SK-N-SH (cell line): ENCODE data around the gene ROBO1. TPM values are rescaled to one million over a fixed set of nuclear protein-coding genes. Genes with fewer than 3 reads are reported as not detected.

Experiments
- CTCF ChIA-PET: fragments of 300-600, 350-600 bp; formaldehyde crosslinking; extraction: SDS; loops from one replicate; lab custom pipeline; 2021; lab: Yijun Ruan, JAX
- POLR2A ChIA-PET: fragments of 350-600 bp; sonication (Branson Sonifier 250); formaldehyde crosslinking; extraction: SDS; loops from one replicate; lab custom pipeline; 2020; ENCODE audit warnings: antibody characterized with exemption, inconsistent platforms; lab: Yijun Ruan, JAX
- DNase-seq: peaks from one replicate; pipeline ENCODE4 v3.0.0; 2012
- H2AFZ ChIP-seq: fragments of 200-600 bp; sonication (generic); 2 replicates; pipeline ENCODE4 v1.8.1; 2016; ENCODE audit warnings: antibody characterized with exemption, mild to moderate bottlenecking, low read depth
- H3F3A ChIP-seq: fragments of 200-600 bp; sonication (generic); replicated peaks from 2 replicates; pipeline ENCODE3; 2016; ENCODE audit warnings: antibody characterized with exemption, mild to moderate bottlenecking; ENCODE audit not compliant: insufficient read depth
- H3K27ac ChIP-seq, 2 experiments: fragments of 200-500 bp in 1 of 2; fragments of 200-600 bp in 1 of 2; sonication (Bioruptor generic) in 1 of 2; sonication (generic), shearing (Covaris generic) in 1 of 2; 2 replicates each; pipeline versions ENCODE4 v1.5.1 to v1.6.1; 2014 to 2016; ENCODE audit warnings: low read depth in 2 of 2, inconsistent platforms in 1 of 2, low read length in 1 of 2, mild to moderate bottlenecking in 1 of 2, mixed read lengths in 1 of 2
- H3K27me3 ChIP-seq: fragments of 200-600 bp; sonication (generic), shearing (Covaris generic); 2 replicates; pipeline ENCODE4 v1.6.1; 2016; ENCODE audit warnings: mixed run types; ENCODE audit not compliant: insufficient read depth
- H3K36me3 ChIP-seq, 2 experiments: fragments of 200-500 bp in 1 of 2; fragments of 200-600 bp in 1 of 2; sonication (Bioruptor generic) in 1 of 2; sonication (generic) in 1 of 2; replicated peaks in 1 of 2; 2 replicates each; pipeline versions ENCODE3 to v1.5.1; 2014 to 2016; ENCODE audit warnings: low read length in 1 of 2, mild to moderate bottlenecking in 1 of 2; ENCODE audit not compliant: insufficient read depth in 2 of 2, control insufficient read depth in 1 of 2
- H3K4me1 ChIP-seq, 2 experiments: fragments of 200-500 bp in 1 of 2; fragments of 200-600 bp in 1 of 2; sonication (Bioruptor generic) in 1 of 2; sonication (generic), shearing (Covaris generic) in 1 of 2; 2 replicates each; pipeline versions ENCODE4 v1.5.1 to v1.6.1; 2014 to 2016; ENCODE audit warnings: low read depth in 1 of 2, low read length in 1 of 2, mixed run types in 1 of 2; ENCODE audit not compliant: insufficient read depth in 2 of 2, control insufficient read depth in 1 of 2
- H3K4me2 ChIP-seq: fragments of 200-600 bp; sonication (generic), shearing (Covaris generic); 2 replicates; pipeline ENCODE4 v1.6.1; 2017; ENCODE audit warnings: mixed run types
- H3K4me3 ChIP-seq, 2 experiments: fragments of 200-500 bp in 1 of 2; fragments of 200-600 bp in 1 of 2; sonication (Bioruptor generic) in 1 of 2; sonication (generic), shearing (Covaris generic) in 1 of 2; 2 replicates each; pipeline versions ENCODE4 v1.5.1 to v1.8.1; 2014 to 2016; ENCODE audit warnings: low read depth in 2 of 2, inconsistent platforms in 1 of 2, low read length in 1 of 2, mild to moderate bottlenecking in 1 of 2, mixed read lengths in 1 of 2, moderate library complexity in 1 of 2
- H3K79me2 ChIP-seq: fragments of 200-600 bp; sonication (generic); 2 replicates; pipeline ENCODE4 v1.8.1; 2017; ENCODE audit warnings: mild to moderate bottlenecking; ENCODE audit not compliant: insufficient read depth
- H3K9ac ChIP-seq: fragments of 200-600 bp; sonication (generic); 2 replicates; pipeline ENCODE4 v1.6.1; 2017; ENCODE audit warnings: mixed run types
- H3K9me2 ChIP-seq: fragments of 200-600 bp; sonication (generic); 2 replicates; pipeline ENCODE4 v1.6.1; 2017; ENCODE audit warnings: mixed run types
- H3K9me3 ChIP-seq: fragments of 200-600 bp; sonication (generic); 2 replicates; pipeline ENCODE4 v1.6.1; 2017; ENCODE audit warnings: mixed run types, mild to moderate bottlenecking, moderate library complexity
- H4K20me1 ChIP-seq: fragments of 200-600 bp; sonication (generic); 2 replicates; pipeline ENCODE4 v1.6.1; 2017; ENCODE audit warnings: mild to moderate bottlenecking, mixed run types; ENCODE audit not compliant: insufficient read depth
- EP300 ChIP-seq, 2 experiments: IDR thresholded peaks; 2 replicates each; pipeline versions ENCODE4 v1.4.0 to v1.6.1; 2012; ENCODE audit warnings: borderline replicate concordance in 1 of 2, low read depth in 1 of 2, low read length in 1 of 2
- EZH2phosphoT487 ChIP-seq: fragments of 200-600 bp; sonication (generic); IDR thresholded peaks from 2 replicates; pipeline ENCODE4 v1.6.1; 2017; ENCODE audit warnings: low read depth, mixed run types, mild to moderate bottlenecking, antibody characterized with exemption, moderate library complexity, borderline replicate concordance
- FOSL2 ChIP-seq: IDR thresholded peaks from 2 replicates; pipeline ENCODE4 v1.4.0; 2012; ENCODE audit warnings: low read depth, mild to moderate bottlenecking, moderate library complexity, borderline replicate concordance
- FOXJ3 ChIP-seq: sonication (generic); formaldehyde crosslinking; IDR thresholded peaks from 2 replicates; pipeline ENCODE4 v1.5.1; 2020; ENCODE audit warnings: mild to moderate bottlenecking, missing genetic modification reagents
- FOXM1 ChIP-seq: IDR thresholded peaks from 2 replicates; pipeline ENCODE4 v1.4.0; 2012; ENCODE audit warnings: low read depth, mild to moderate bottlenecking
- JUND ChIP-seq: IDR thresholded peaks from 2 replicates; pipeline ENCODE4 v1.4.0; 2012
- MAX ChIP-seq: IDR thresholded peaks from 2 replicates; pipeline ENCODE4 v1.4.0; 2012; ENCODE audit warnings: low read depth
- NFIC ChIP-seq: IDR thresholded peaks from 2 replicates; pipeline ENCODE4 v1.4.0; 2012; ENCODE audit warnings: borderline replicate concordance
- NRF1 ChIP-seq: IDR thresholded peaks from 2 replicates; pipeline ENCODE4 v1.6.1; 2012; ENCODE audit warnings: low read depth, mild to moderate bottlenecking, low read length
- PBX3 ChIP-seq: IDR thresholded peaks from 2 replicates; pipeline ENCODE4; 2012
- POLR2AphosphoS5 ChIP-seq: IDR thresholded peaks from 2 replicates; pipeline ENCODE4 v1.6.1; 2012; ENCODE audit warnings: low read depth, low read length
- RCOR1 ChIP-seq: fragments of 150-350 bp; IDR thresholded peaks from 2 replicates; pipeline ENCODE4 v1.6.1; 2017; ENCODE audit warnings: antibody characterized with exemption, low read length
- REST ChIP-seq: IDR thresholded peaks from 2 replicates; pipeline ENCODE4 v1.6.1; 2012; ENCODE audit warnings: mild to moderate bottlenecking, low read depth, low read length, moderate library complexity
- RFX5 ChIP-seq: IDR thresholded peaks from 2 replicates; pipeline ENCODE4 v1.6.1; 2012; ENCODE audit warnings: mild to moderate bottlenecking, improper control_type of control experiment, low read length
- RXRA ChIP-seq: IDR thresholded peaks from 2 replicates; pipeline ENCODE4 v1.4.0; 2012; ENCODE audit warnings: low read depth, mild to moderate bottlenecking, borderline replicate concordance
- SIN3A ChIP-seq: IDR thresholded peaks from 2 replicates; pipeline ENCODE4 v1.6.1; 2012; ENCODE audit warnings: low read depth, mild to moderate bottlenecking, low read length, moderate library complexity, borderline replicate concordance
- SMC3 ChIP-seq: IDR thresholded peaks from 2 replicates; pipeline ENCODE4 v1.6.1; 2012; ENCODE audit warnings: low read depth, low read length, improper control_type of control experiment
- TEAD4 ChIP-seq: IDR thresholded peaks from 2 replicates; pipeline ENCODE4 v1.4.0; 2012; ENCODE audit warnings: mild to moderate bottlenecking, borderline replicate concordance; ENCODE audit not compliant: insufficient read depth
- USF1 ChIP-seq: IDR thresholded peaks from 2 replicates; pipeline ENCODE4 v1.4.0; 2012; ENCODE audit warnings: low read depth, borderline replicate concordance
- YY1 ChIP-seq: IDR thresholded peaks from 2 replicates; pipeline ENCODE4 v1.4.0; 2012; ENCODE audit warnings: low read depth, mild to moderate bottlenecking
- ZBTB33 ChIP-seq: IDR thresholded peaks from 2 replicates; pipeline ENCODE4 v1.4.0; 2012; ENCODE audit warnings: low read depth, borderline replicate concordance
- WGBS: methylation state at CpG from one replicate; pipeline ENCODE4 v1.1.6; 2017; ENCODE audit warnings: low lambda C conversion rate; 5-methylcytosine and 5-hydroxymethylcytosine counted together
- polyA plus RNA-seq, 3 experiments: library from polyadenylated mRNA; depleted of rRNA; stranded (reverse); fragments of >200 nt; gene quantifications; 2 replicates each; pipeline ENCODE4 v1.2.3, GENCODE V29; 2012

Gene ROBO1
- polyA plus RNA-seq, 1 of the 3 experiments (the other 2 are of a cell fraction): 22.7 TPM

GRCh38 chr3:78689378-78689777 lies 1078.4 kb downstream of the ROBO1 start:
- 77% methylated on average over 6 of the region's 6 CpGs for WGBS
- H4K20me1 ChIP-seq: no peaks in the 10 kb centered on the region
- H3K4me2 ChIP-seq: no peak overlapping the region
- no peak for DNase-seq
- no peak overlapping the region for H3K4me3 ChIP-seq
- no peaks in the 10 kb centered on the region for H3K9me2 ChIP-seq
- peaks cover 0 to 16% of the 10 kb centered on the region in 2 experiments; a peak in 1 of 4 replicates for H3K4me1 ChIP-seq
- H3K9me3 ChIP-seq: no peaks in the 10 kb centered on the region
- ChIA-PET CTCF (no interaction called here), POLR2A (no interaction called here)
- peaks cover 8 to 25% of the 10 kb centered on the region in 2 experiments for H3K36me3 ChIP-seq
- no peak overlapping the region for H3K9ac ChIP-seq
- H3F3A ChIP-seq: peaks cover 10% of the 10 kb centered on the region
- no peak overlapping the region for H3K27ac ChIP-seq
- H2AFZ ChIP-seq: no peak overlapping the region
- TF ChIP-seq FOXJ3 (CRISPR knock-in tag) (no peak), RFX5 (no peak), FOXM1 (no peak), NRF1 (no peak)
- no peaks in the 10 kb centered on the region; the same call in 1 of the 2 replicates for H3K79me2 ChIP-seq
- no peaks in the 10 kb centered on the region for H3K27me3 ChIP-seq

- Histone ChIP-seq H3K79me2 (no peaks in the 10 kb centered on the region), H3K4me2 (no peak overlapping the region), H2AFZ (no peak overlapping the region), H3K9me2 (no peaks in the 10 kb centered on the region), H3F3A (peaks cover 10% of the 10 kb centered on the region), H3K27ac (no peak overlapping the region), H3K9me3 (no peaks in the 10 kb centered on the region), H3K27me3 (no peaks in the 10 kb centered on the region), H4K20me1 (no peaks in the 10 kb centered on the region), H3K4me1 (peaks cover 0 to 16% of the 10 kb centered on the region in 2 experiments; a peak in 1 of 4 replicates), H3K4me3 (no peak overlapping the region), H3K9ac (no peak overlapping the region), H3K36me3 (peaks cover 12 to 37% of the 10 kb centered on the region in 2 experiments)
- no peak for DNase-seq
- WGBS: 96% methylated on average over 4 of the region's 4 CpGs
- ChIA-PET POLR2A (no interaction called here), CTCF (no interaction called here)
- TF ChIP-seq EP300 (IDR thresholded peaks at IDR 0.05; ENCODE audit: borderline replicate concordance in 1 of 2, low read depth in 1 of 2, low read length in 1 of 2) (no peak), RCOR1 (no peak), YY1 (no peak), EZH2phosphoT487 (no peak), FOSL2 (no peak), RFX5 (no peak), SIN3A (no peak), TEAD4 (no peak), ZBTB33 (no peak), FOXJ3 (CRISPR knock-in tag) (no peak), POLR2AphosphoS5 (no peak), MAX (no peak), PBX3 (no peak), NFIC (no peak), USF1 (no peak), SMC3 (no peak), JUND (no peak), NRF1 (no peak), REST (no peak), RXRA (no peak)
These were observed 1080.3 kb downstream of the ROBO1 start for GRCh38 chr3:78687520-78687919.
